HepG2 (cell line): ENCODE data around the gene SELENOI. TPM values are rescaled to one million over a fixed set of nuclear protein-coding genes. Genes with fewer than 3 reads are reported as not detected.

Experiments
- CC2D1A ChIP-seq: sonication (generic); formaldehyde crosslinking; IDR thresholded peaks from 2 replicates; pipeline ENCODE4 v1.8.1; 2023; ENCODE audit warnings: mild to moderate bottlenecking, missing genetic modification reagents
- ELF4 ChIP-seq: sonication (generic); formaldehyde crosslinking; IDR thresholded peaks from 2 replicates; pipeline ENCODE4 v1.5.0; 2020; ENCODE audit warnings: missing genetic modification reagents, mild to moderate bottlenecking, moderate library complexity, borderline replicate concordance
- HMGXB4 ChIP-seq, 2 experiments: sonication (generic) in 1 of 2; formaldehyde crosslinking in 1 of 2; IDR thresholded peaks; 2 replicates each; pipeline versions ENCODE4 v1.4.0 to v1.6.1; 2018 to 2020; ENCODE audit warnings: missing genetic modification reagents in 2 of 2, borderline replicate concordance in 1 of 2, low read depth in 1 of 2, mild to moderate bottlenecking in 1 of 2, missing biosample characterization in 1 of 2
- KMT2B ChIP-seq: IDR thresholded peaks from 2 replicates; pipeline ENCODE4 v1.6.1; 2016; ENCODE audit warnings: missing genetic modification reagents, missing compliant biosample characterization
- TAF1 ChIP-seq: sonication (generic); formaldehyde crosslinking; IDR thresholded peaks from 2 replicates; pipeline ENCODE4 v1.4.0; 2020; ENCODE audit warnings: missing genetic modification reagents
- TFAP4 ChIP-seq: sonication (generic); IDR thresholded peaks from 2 replicates; pipeline ENCODE4 v1.6.1; 2016; ENCODE audit warnings: low read depth, borderline replicate concordance
- ZNF512B ChIP-seq: sonication (generic); formaldehyde crosslinking; IDR thresholded peaks from 2 replicates; pipeline ENCODE4 v1.5.1; 2020; ENCODE audit warnings: missing genetic modification reagents, mild to moderate bottlenecking, borderline replicate concordance
- ZNF607 ChIP-seq: sonication (generic); formaldehyde crosslinking; IDR thresholded peaks from 2 replicates; pipeline ENCODE4 v1.5.1; 2020; ENCODE audit warnings: missing genetic modification reagents, mild to moderate bottlenecking, borderline replicate concordance
- ZNF652 ChIP-seq: IDR thresholded peaks from 2 replicates; pipeline ENCODE4 v1.6.1; 2016; ENCODE audit warnings: low read depth, borderline replicate concordance
- ZNF790 ChIP-seq: sonication (generic); formaldehyde crosslinking; IDR thresholded peaks from 2 replicates; pipeline ENCODE4 v1.8.0; 2022; ENCODE audit warnings: missing genetic modification reagents, mild to moderate bottlenecking, borderline replicate concordance
- polyA plus RNA-seq, 8 experiments: library from polyadenylated mRNA; depleted of rRNA in 3 of 8; stranded (reverse) in 7 of 8; unstranded in 1 of 8; fragments of >200 nt; fragmentation: Illumina TruSeq in 4 of 8; extraction: Trizol in 4 of 8; gene quantifications; 2 replicates each; pipeline versions ENCODE4 v1.2.1 to v1.2.3, GENCODE V29; 2011 to 2016; ENCODE audit warnings: low read depth in 4 of 8, missing spikeins in 1 of 8, mixed read lengths in 1 of 8; ENCODE audit not compliant: insufficient read depth in 1 of 8
- total RNA-seq, 5 experiments: library from RNA; depleted of rRNA; stranded (reverse); fragments of >200 nt; fragmentation: Illumina TruSeq; extraction: Trizol; gene quantifications; 2 replicates each; pipeline ENCODE4 v1.2.3, GENCODE V29; 2016; ENCODE audit warnings: low read depth in 1 of 5
- TF ChIP-seq, protein P1 (sequence below): fragments of 450-650 bp; IDR thresholded peaks from 2 replicates; pipeline ENCODE4 v1.6.1; 2017; ENCODE audit warnings: mild to moderate bottlenecking
- TF ChIP-seq, protein P2 (sequence below): IDR thresholded peaks from 2 replicates; pipeline ENCODE4 v1.6.1; 2016; ENCODE audit warnings: mild to moderate bottlenecking, missing biosample characterization, missing genetic modification reagents

SELENOI gene
- total and polyA plus RNA-seq, 2 of the 13 experiments (the other 11 are each of a cell fraction or from before 2014, with no cell fraction given), result 27.7 to 60.3 TPM

- TF ChIP-seq, protein P1, sequence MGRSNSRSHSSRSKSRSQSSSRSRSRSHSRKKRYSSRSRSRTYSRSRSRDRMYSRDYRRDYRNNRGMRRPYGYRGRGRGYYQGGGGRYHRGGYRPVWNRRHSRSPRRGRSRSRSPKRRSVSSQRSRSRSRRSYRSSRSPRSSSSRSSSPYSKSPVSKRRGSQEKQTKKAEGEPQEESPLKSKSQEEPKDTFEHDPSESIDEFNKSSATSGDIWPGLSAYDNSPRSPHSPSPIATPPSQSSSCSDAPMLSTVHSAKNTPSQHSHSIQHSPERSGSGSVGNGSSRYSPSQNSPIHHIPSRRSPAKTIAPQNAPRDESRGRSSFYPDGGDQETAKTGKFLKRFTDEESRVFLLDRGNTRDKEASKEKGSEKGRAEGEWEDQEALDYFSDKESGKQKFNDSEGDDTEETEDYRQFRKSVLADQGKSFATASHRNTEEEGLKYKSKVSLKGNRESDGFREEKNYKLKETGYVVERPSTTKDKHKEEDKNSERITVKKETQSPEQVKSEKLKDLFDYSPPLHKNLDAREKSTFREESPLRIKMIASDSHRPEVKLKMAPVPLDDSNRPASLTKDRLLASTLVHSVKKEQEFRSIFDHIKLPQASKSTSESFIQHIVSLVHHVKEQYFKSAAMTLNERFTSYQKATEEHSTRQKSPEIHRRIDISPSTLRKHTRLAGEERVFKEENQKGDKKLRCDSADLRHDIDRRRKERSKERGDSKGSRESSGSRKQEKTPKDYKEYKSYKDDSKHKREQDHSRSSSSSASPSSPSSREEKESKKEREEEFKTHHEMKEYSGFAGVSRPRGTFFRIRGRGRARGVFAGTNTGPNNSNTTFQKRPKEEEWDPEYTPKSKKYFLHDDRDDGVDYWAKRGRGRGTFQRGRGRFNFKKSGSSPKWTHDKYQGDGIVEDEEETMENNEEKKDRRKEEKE, result no peak
- TF ChIP-seq ELF4 (CRISPR knock-in tag), result 0 out of 2 replicates have a peak, but pooled peaks have one; percentile 8
- TF ChIP-seq, protein P2, sequence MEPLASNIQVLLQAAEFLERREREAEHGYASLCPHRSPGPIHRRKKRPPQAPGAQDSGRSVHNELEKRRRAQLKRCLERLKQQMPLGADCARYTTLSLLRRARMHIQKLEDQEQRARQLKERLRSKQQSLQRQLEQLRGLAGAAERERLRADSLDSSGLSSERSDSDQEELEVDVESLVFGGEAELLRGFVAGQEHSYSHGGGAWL (CRISPR knock-in tag), result no peak
- 0 out of 4 replicates have a peak, but pooled peaks of 1 of the 2 experiments have one; percentile 5 for TF ChIP-seq HMGXB4 (CRISPR knock-in tag; IDR thresholded peaks at IDR 0.05; ENCODE audit: borderline replicate concordance in 1 of 2, low read depth in 1 of 2)
- TF ChIP-seq ZNF512B, result peak; percentile 15; the same call in 1 of the 2 replicates
- TF ChIP-seq ZNF607, result no peak
- TF ChIP-seq TFAP4, result peak; percentile 73
- TF ChIP-seq CC2D1A (CRISPR knock-in tag), result 0 out of 2 replicates have a peak, but pooled peaks have one; percentile 68
- peak; percentile 94 for TF ChIP-seq ZNF652
- TF ChIP-seq ZNF790 (CRISPR knock-in tag), result peak; percentile 36; the same call in 1 of the 2 replicates
- TF ChIP-seq KMT2B (CRISPR knock-in tag), result peak; percentile 18; the same call in 1 of the 2 replicates
- TF ChIP-seq TAF1 (CRISPR knock-in tag), result peak; percentile 0; the same call in 1 of the 2 replicates
- TF ChIP-seq, all 625 proteins: peak for 15
These were observed 46.4 kb upstream of the SELENOI start (continued) for GRCh38 chr2:26299471-26300101.
